Esophagus mucosa (tissue), 1 donor: Measurements from ENCODE around the gene ARL15. TPM values are rescaled to one million over a fixed set of nuclear protein-coding genes. Genes with fewer than 3 reads are reported as not detected.

Experiments
- ATAC-seq: fragments of 200-7000 bp; cut with Tn5 transposase; one replicate; pipeline ENCODE4 v1.9.1; 2020
- total RNA-seq: library from RNA; stranded (reverse); gene quantifications from one replicate; pipeline ENCODE4 v1.2.4, GENCODE V29; 2023
- donor health status: DM: yes; HTN: yes; CAD: no.

ARL15 gene
- total RNA-seq, 1 donor from 2014 or later, result 10.1 TPM

DNA sequence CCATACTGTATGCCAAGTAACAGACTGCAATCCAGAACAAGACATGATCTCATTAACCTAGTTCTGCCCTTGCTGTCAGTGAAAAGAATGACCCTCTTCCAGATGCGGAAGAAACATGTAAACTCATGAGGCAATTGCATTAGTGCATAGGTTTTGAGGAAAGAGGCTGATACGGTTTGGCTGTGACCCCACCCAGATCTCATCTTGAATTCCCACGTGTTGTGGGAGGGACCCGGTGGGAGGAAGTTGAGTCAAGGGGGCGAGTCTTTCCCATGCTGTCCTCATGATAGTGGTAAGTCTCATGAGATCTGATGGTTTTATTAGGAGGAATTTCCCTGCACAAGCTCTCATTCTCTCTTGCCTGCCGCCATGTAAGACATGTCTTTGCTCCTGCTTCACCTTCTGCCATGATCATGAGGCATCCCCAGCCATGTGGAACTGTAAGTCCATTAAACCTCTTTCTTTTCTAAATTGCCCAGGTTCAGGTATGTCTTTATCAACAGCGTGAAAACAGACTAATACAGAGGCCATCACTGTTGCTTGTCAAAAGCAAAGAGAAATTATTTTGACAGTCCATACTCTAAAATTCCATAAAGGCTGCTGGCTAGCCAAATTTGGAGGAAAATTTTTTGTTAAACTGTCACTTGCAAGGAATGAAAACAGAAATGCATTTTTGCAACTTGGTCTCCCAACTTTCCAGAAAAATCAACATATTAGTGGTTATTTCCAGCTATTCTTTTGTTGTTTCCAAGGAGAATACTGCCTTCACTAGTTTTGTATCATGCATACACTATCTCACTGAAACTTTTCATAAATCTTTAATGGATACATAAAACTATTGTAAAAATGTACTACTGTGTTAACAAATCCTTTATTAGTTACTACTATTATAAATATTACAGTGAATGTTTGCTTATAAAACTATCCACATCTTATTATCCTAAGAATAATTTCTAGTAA, 3.2 kb upstream of the ARL15 start:
- no peak for ATAC-seq

DNA sequence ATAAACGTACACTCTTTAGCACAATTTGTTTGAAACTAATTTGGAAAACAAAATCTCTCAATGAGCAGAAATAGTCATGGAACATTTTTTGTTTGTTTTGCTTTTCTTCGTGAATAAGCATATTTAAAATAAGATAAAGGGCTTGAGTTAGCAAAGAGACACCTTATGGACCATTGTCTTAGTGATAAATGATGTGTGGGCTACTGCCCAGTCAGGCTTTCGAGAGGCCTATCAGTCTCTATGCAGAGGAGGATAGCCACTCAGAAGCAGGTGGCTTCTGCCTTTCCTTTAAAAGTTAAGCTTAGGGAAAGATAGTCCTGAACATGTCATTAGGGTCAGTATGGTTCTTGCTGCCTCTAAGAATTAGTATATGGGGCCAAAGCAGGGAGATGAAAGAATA, 2.1 kb upstream of the ARL15 start:
- no peak for ATAC-seq

DNA sequence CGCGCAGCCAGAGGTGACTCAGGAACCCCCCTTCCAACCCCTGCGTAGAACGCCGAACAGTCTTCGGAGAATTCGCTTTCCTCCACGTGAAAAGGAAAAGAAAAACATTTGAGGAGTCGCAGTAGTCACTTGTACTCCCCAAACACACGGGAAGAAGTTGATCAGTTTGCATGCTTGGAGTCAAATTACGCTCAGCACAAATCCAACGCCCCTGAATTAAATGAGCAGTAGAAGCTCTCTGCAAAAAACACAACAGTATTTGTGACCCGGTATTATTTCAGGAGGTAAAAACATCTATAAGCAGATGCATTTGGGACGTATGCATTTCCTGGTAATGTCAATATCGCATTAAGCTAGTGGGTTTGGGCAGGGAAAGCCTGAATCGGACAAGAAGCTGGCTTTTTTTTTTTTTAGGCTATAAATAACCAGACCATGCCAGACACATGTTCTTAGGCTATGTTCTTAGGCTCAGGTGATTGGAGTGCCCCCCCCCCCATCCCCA, 854 bp upstream of the ARL15 start:
- ATAC-seq, result peak; percentile 3

DNA sequence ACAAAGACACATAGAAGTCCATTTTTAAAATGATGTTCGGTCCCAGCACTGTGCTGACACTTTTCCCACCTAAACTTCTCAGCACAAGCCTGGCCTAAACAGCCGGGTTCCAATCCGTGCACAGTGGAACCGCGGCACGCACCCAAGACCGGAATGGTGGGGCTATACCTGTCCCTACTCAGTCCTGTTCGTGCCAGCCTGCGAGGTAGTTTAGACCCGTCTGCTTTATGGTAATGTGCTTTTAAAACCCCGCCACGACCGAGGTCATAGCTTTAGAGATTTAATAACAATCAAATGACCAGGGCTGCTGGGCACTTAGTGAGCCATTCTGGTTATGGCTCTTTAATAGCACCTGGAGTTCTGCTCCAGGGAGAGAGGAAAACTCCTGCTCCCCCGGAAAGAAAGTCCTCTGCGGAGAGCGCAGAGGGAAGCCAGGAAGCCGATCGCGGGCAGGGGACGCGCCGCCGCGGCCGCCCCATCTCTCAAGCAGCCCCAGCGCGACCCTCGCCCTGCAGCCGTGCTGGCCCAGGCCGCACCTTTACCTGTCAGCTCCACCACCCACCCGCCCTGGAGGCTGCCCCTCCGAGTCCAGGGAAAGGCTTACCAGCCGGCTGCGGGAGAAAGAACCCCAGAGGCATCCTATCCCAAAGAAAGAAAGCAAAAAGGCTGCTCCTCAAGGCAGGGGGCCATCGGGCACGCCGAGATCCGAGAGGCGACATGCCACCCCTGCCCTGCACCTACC, 511 bp downstream of the ARL15 start:
- peak; percentile 48 for ATAC-seq

DNA sequence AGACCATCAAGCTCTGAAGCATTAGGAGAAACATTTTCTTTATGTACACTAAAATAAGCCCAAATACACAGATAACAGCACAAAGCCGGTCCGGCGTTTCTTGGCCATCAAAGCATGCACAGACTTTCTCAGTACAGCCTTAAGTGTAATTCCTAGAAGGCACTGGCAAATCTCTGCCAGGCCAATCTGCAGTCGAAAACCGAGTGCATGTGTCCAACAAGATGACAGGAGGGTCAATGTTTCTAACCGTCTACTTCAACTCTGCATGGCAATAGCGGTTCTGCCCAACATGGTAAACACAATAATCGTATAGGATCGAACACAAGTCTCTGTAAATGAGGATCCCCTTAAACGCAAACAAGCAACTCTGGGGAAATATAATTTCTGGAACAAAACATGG, 1.1 kb downstream of the ARL15 start:
- no peak for ATAC-seq

DNA sequence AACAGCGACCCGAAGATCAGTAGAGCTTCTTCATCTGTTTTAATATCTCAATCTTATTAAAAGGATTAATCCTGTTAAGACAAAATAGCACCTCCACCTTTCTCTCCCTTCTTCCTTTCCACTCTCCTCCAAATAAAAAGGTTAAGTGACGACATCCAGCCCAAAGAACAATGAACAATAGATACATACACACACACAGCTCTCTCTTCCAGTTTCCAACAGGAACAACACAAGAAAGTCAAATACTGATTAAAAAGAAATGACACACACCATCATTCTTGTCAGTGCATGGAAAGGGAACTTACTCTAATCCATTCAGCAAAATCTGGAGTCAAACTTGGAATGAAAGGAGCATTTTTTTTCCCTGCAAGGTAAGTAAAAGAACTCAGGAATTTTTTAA, 2.8 kb downstream of the ARL15 start:
- no peak for ATAC-seq

DNA sequence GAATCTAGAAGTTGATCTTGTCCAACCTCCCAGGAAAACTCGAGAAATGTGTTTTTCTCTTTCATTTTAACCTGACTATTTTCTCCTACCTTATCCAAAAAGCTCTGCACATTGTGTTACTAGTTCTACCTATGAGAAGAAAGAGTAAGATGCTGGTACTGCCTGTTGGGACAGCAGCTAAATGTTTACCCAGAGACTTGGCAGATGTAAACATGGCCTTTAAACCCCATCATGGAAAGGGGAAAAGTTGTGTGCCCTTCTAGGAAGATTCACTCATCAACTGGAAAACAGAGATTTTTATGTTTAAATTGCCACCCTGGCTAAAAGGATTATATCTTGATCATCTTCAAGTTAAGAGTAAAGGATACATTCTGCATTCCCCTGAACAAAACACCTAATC, 3.5 kb downstream of the ARL15 start:
- no peak for ATAC-seq

DNA sequence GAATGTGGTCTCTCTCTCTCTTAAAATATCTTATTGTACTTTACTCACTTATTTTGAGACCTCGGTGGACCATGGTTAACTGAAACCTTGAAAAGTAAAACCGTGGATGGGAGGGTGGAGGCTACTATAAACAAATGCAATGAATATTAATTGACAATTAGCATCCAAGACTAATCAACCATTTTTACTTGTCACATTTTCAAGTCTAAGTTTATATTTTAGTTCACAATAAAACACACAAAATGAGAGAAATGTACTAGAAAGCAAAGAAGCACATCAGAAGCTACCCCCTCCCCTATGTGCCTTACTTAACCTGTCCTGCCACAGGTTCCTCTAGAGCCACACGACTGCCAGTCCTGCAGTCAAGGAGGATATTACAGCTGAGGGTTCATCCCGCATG, 4.6 kb downstream of the ARL15 start:
- no peak for ATAC-seq

DNA sequence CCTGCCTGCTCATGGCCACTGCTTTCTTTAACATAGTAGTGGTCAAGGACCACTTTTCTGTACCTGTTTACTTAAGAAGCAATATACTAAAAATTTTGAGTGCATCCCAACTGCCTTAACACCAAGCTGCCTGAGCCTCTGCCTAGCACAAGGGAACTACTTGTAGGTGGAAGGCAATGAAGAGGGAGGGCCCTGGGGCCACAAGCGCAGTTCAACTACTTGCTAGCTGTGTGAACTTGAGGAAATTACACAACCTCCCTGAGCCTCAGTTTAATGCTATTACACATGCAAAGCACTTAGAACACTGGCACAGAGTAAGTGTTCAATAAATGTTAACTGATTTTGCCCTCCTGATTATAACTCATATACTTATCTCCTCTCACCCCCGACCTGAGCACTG, 6.3 kb downstream of the ARL15 start:
- no peak for ATAC-seq

DNA sequence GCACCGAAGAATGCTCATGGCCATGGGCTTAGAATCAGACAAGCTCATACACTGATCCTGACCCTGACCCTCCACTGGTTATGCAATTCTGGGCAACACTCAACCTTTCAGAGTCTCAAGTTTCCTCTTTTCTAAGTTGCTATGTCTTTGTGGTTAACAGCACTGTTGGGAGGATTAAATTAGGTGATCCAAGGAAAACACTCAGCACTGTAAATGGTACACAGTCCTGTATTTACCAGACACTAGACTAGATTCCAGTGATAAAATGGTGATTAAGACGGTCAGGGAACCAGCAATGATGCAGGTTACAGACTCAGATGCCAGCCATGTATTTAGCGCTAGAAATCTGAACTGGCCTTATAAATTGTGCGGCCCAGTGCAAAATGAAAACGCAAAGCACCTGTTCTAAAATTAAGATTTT, 8.1 kb downstream of the ARL15 start:
- ATAC-seq, result no peak

DNA sequence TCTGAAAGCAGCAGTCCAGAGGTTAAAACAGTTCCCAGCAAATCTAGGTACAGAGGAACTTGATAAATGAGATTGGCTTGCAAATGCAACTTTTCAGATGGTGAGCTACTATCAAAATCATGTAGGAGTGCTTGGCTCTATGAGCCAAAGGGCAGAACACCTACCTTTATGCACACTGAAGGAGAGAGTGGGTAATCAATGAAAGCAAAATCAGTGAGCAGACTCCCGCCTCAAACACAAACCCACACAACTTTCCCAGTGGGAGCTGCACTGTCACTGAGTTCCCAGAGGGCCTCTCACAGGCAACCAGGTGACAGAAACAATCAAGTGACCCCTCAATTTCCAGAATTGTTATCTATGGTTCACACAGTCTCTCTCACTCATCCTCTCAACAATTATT, 8.5 kb downstream of the ARL15 start:
- no peak for ATAC-seq

DNA sequence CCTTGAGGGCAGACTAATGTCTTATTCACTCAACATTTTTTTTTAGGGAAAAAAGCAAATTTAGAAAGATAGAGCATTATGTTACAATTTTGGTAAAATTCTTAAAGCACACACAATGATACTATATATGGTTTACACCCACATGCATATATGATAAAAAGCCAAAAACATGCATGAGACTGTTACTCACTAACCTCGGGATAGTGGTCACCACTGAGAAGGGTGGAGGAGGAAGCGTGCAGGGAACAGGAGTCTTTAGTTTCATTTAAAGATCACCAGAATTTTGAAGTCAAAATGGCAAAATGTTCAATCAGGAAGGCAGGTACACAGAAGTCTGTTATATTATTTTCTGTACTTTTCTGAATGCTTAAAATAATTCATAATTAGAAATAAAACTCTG, 9.2 kb downstream of the ARL15 start:
- no peak for ATAC-seq

DNA sequence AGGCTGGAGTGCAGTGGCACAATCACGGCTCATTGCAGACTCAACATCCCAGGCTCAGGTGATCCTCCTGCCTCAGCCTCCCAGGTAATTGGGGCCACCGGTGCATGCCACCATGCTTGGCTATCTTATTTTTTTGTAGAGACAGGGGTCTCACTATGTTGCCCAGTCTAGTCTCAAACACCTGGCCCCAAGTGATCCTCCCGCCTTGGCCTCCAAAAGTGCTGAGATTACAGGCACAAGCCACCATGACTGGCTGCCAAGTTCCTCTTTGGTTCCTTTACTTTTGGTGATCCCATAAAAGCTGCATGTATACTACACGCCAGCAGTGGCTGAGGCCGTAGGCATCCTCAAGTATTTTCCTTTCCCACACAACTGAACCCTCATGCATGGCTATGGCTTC, 11.4 kb downstream of the ARL15 start:
- ATAC-seq, result no peak

DNA sequence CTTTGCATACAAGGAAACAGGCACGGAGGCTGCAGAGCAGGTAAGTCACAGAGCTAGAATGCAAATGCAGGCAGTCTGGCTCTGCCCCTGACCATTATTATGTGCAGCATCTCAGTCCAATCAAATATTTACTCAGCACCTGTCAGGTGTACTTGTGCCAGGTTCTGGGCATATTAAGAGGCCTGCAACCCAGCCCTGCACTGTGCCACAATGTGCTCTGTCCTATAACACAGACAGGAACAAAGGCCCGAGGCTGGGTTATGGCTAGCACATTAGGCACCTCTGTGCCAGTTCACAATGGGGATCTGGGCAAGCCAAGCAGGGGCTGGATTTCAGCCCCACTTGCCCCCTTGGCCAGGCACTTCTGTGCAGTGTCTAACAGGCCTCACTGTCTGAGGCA, 14.0 kb downstream of the ARL15 start:
- ATAC-seq, result peak; percentile 74

DNA sequence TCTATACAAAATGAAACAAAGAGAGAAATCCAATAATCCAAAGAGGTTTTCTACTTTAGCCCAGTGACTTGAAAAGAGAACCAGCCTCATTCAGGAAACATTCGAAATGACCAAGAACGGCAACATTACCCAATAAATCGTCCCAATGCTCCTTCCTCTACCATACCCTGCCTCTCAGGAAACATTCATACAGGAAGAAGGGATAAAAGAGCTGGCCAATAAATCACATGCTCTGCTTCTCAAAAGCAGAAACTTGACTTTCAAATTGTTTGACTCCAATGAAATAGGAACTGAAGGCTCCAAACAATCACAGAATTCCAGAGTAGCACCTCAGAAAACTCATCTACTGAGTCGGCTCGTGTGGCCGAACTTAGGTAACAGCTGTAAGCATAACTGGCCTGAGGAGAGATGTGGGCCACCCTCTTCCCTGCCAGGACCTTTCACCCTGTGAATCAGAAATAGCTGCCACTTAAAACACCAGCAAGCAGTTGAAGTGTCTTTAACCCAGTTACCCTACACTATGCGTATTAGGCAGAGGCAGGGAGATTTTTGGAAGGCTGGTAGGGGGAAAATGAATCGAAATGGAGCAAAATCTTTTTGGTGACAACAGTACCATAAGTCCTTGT, 14.6 kb downstream of the ARL15 start:
- no peak for ATAC-seq

DNA sequence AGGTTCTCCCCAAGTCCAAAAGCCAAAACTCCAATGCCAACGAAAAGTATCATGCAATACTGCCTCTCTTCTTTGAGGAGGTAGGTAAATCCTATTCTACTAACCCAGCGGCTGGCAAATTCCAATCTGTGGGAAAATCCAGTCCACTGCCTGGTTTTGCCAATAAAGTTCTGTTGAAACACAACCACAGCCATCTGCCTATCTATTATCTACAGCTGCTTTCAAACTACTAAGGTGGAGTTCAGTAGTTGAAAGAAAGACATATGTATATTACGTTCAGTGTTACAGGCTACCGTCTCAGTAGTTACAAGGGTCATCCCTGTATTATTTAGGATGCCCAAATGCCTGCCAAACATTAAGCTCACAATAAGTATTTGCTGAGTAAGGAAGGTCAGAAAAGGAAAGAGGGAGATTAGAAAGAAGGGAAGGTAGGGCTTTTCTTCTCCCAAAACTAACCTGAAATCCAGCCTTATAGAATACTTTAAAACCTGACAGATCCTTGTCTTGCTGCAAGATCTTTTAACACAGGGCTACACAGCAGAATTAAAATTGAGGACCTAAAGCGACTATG, 16.2 kb downstream of the ARL15 start:
- ATAC-seq, result no peak

DNA sequence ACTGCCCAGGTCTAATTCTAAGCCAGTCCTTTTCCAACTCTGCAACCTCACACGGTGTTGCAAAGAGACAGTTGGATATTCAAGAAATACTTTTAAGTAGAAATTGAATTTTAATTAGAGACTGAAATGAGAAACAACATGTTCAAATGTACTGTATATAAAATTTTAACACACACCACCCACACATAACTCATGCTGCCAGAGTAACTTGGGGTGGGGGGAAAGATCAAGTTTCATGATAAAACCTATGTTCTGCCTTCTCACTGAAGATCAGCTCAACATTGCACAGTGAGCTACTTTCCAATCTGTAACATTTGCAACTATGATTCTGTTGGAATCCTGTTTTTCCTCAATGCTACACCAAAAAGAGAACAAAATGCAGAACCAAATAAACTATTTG, 17.5 kb downstream of the ARL15 start:
- no peak for ATAC-seq

DNA sequence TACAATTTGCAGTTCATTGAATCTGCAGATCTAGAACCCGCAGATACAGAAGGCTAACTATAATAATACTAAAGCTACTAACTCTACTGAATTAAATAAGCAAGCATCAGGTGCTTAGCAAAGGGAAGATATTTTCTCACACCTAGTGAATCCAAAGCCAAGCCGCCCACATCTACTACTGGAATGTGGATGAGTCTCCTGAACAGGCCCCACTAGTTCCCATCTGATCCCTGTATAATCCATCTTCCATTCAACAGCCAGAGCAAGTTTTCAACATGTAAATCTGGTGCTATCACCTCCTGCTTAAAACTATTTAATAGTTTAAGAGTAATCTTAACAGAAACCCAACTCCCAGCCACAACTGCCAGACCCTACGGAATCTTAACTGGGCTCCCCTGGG, 18.9 kb downstream of the ARL15 start:
- peak; percentile 88 for ATAC-seq

DNA sequence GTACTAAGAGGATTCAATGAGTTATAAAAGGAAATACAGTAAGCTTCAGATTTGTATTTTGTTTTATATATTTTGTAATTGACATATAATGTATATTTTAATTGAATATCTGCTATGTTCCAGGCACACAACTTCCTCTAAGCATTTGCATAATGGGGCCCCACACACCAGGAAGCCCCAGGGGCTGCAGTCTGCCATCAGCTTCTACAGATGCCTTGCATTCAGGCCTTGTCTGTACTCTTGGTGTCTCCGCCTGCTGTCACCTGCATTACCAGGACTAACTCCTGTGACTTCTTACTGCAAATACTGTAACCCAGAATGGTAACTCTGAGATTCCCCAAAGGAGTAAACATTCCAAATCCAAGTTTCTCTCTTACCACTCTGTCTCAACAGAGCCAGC, 20.6 kb downstream of the ARL15 start:
- ATAC-seq, result no peak

DNA sequence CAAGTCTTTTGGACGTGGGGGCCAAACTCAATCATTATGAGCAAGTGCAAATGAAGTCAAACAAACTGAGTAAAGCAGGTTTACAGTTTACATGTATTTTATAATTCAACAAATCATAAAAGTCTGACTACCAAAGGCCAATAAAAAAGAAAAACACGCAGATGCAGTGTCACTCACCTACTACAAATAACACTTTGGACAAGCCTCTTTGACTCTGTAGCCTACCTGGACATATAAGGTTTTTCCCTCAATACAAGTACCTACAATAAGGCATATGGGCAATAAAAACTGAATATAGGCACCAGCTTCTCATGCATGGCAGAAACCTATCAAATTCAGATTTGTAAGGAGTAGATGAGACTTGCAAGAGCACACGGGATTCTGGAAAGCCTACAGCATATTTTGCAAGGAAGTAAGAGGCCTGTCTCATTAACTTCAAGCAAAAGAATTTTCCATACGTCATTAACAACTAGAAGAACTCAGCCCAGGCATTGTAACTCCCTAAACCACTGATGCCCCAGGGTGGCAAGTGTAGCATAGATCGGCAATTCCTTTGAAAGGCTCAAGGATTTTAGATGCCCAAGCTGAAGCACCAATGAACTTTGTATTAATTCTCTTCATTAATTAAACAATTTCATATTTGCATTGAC, 21.7 kb downstream of the ARL15 start:
- no peak for ATAC-seq

DNA sequence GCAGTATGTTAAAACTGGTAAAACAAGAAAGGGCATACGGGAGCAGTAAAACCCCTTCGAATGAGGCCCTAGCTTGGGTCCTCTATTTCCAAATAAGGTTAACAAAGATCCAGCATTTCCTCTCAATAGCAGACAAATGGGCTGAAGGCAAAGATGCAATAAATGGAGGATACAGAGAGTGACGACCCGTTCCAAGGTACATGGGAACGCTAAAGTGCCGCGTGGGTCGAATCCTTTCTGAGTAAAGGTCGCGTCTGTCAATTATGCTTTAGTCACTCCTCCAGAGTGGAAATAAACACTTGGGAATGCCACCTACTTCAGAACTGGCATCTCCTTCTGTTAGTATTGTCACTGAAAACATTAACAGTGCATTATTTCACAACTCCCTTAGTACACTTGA, 24.7 kb downstream of the ARL15 start:
- ATAC-seq, result no peak

DNA sequence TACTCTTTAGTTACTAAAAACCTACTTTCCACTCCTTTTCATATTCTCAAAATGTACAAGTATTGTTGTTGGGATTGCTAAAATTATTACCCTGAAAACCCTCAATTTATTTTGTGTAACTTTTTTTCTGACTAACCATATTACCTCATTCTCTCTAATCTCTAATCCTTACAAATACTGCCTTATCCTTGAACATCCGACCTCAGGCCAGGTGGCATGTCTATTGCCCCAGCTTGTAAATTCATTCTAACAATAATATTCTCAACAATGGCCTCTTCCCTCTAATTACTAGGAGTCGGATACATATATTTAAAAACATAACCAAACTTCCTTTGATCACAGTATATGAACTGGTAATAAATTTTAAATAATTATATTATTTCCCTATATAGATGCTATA, 25.8 kb downstream of the ARL15 start:
- ATAC-seq, result no peak
